Ishikawa (cell line): ENCODE measurements around the gene POT1.

ENCODE experiments used
- EGR1 ChIP-seq: IDR thresholded peaks from 2 replicates; pipeline ENCODE4 v1.6.1; 2012
- MAX ChIP-seq: IDR thresholded peaks from 2 replicates; pipeline ENCODE4 v1.6.1; 2012
- RAD21 ChIP-seq: IDR thresholded peaks from 2 replicates; pipeline ENCODE4 v1.6.1; 2012; ENCODE audit warnings: low read depth
- REST ChIP-seq: IDR thresholded peaks from 2 replicates; pipeline ENCODE4 v1.6.1; 2012; ENCODE audit warnings: low read depth, mild to moderate bottlenecking

- no peak for TF ChIP-seq MAX
- no peak for TF ChIP-seq REST
- TF ChIP-seq RAD21 = peak; percentile 95
- TF ChIP-seq EGR1 = no peak
Measured at GRCh38 chr7:124784879-124785818, 144.5 kb downstream of the POT1 start.
